Natural killer cell (primary cell): ENCODE data around the gene PCIF1. TPM values are rescaled to one million over a fixed set of nuclear protein-coding genes. Genes with fewer than 3 reads are reported as not detected.

Experiments used
- ATAC-seq, 3 donors: fragments of 150-1000 bp in 2 of 3; fragments of 200-7000 bp in 1 of 3; cut with Tn5 transposase; 1 replicate in 1 of 3; 2 replicates in 2 of 3; pipeline ENCODE4 v1.10.0; 2021; ENCODE audit warnings: mild to moderate bottlenecking in 2 of 3, moderate library complexity in 2 of 3
- DNase-seq, 2 donors: peaks; one replicate each; pipeline versions ENCODE4 v3.0.0 to v3.0.0-alpha.2; 2013 to 2021; ENCODE audit warnings: mixed read lengths in 1 of 2
- H3K27ac ChIP-seq: one replicate; pipeline ENCODE4 v1.5.1; 2013; ENCODE audit warnings: mild to moderate bottlenecking, low read length
- H3K27me3 ChIP-seq: one replicate; pipeline ENCODE4 v1.6.1; 2013; ENCODE audit warnings: low read length; ENCODE audit not compliant: control insufficient read depth, insufficient read depth
- H3K36me3 ChIP-seq: one replicate; pipeline ENCODE4 v1.6.1; 2013; ENCODE audit warnings: low read length; ENCODE audit not compliant: control insufficient read depth, insufficient read depth
- H3K4me1 ChIP-seq: one replicate; pipeline ENCODE4 v1.6.1; 2013; ENCODE audit warnings: low read length; ENCODE audit not compliant: control insufficient read depth, insufficient read depth
- H3K4me3 ChIP-seq: one replicate; pipeline ENCODE4 v1.5.1; 2013; ENCODE audit warnings: low read length
- H3K9me3 ChIP-seq: one replicate; pipeline ENCODE4 v1.6.1; 2013; ENCODE audit warnings: low read length; ENCODE audit not compliant: control insufficient read depth, insufficient read depth
- H3K27ac Mint-ChIP-seq, 2 donors: one replicate each; pipeline ENCODE4 v1.8.0; 2022; ENCODE audit warnings: mild to moderate bottlenecking in 2 of 2, mixed read lengths in 2 of 2, moderate library complexity in 1 of 2
- H3K27me3 Mint-ChIP-seq, 2 donors: one replicate each; pipeline ENCODE4 v1.8.0; 2022; ENCODE audit warnings: low read depth in 2 of 2, mixed read lengths in 2 of 2
- H3K36me3 Mint-ChIP-seq: one replicate; pipeline ENCODE4 v1.8.0; 2022; ENCODE audit warnings: mixed read lengths
- H3K4me1 Mint-ChIP-seq, 2 donors: one replicate each; pipeline ENCODE4 v1.8.0; 2022; ENCODE audit warnings: mixed read lengths in 2 of 2
- H3K4me3 Mint-ChIP-seq: one replicate; pipeline ENCODE4 v1.8.0; 2022; ENCODE audit warnings: mild to moderate bottlenecking, moderate library complexity, mixed read lengths
- H3K9me3 Mint-ChIP-seq, 2 donors: one replicate each; pipeline ENCODE4 v1.8.0; 2022; ENCODE audit warnings: mixed read lengths in 2 of 2
- CTCF ChIP-seq: fragments of 200-600 bp; IDR thresholded peaks from one replicate; pipeline ENCODE4 v1.8.0; 2022; ENCODE audit warnings: antibody characterized with exemption
- WGBS: methylation state at CpG from one replicate; pipeline ENCODE4 v1.1.7; 2013; ENCODE audit warnings: missing lambda C conversion rate; ENCODE audit not compliant: insufficient coverage; 5-methylcytosine and 5-hydroxymethylcytosine counted together
- intact Hi-C: fragments of 100-400 bp; cut with micrococcal nuclease; formaldehyde crosslinking; loops from one replicate; pipeline ENCODE4 v1.14.2; 2022
- total RNA-seq, 4 donors: library from RNA; stranded (reverse); fragments of 120-200 nt in 1 of 4; gene quantifications; one replicate each; pipeline versions ENCODE4 v1.2.3 to v1.2.4, GENCODE V29; 2013 to 2022

The PCIF1 gene
- total RNA-seq, 3 donors from 2014 or later (not counting 1 experiment from before 2014, with no cell fraction given), result 72.0 to 85.1 (median 73.3) TPM

- 93% methylated on average over 13 of the region's 13 CpGs for WGBS
- Mint-ChIP-seq H3K36me3 (peaks cover 9% of the 10 kb centered on the region), H3K9me3 (no peaks in the 10 kb centered on the region), H3K4me3 (no peak overlapping the region), H3K4me1 (peaks cover 29 to 32% of the 10 kb centered on the region in 2 donors), H3K27ac (peak overlapping the region; percentile 53 to 84), H3K27me3 (no peaks in the 10 kb centered on the region)
- no peak overlapping the region for H3K27ac ChIP-seq
- intact Hi-C loops, result no loop called here
- no peak for TF ChIP-seq CTCF
- no peak for DNase-seq
- peaks cover 57% of the 10 kb centered on the region for H3K36me3 ChIP-seq
- H3K4me1 ChIP-seq, result peaks cover 27% of the 10 kb centered on the region
- H3K4me3 ChIP-seq, result no peak overlapping the region
- no peaks in the 10 kb centered on the region for H3K9me3 ChIP-seq
- H3K27me3 ChIP-seq, result no peaks in the 10 kb centered on the region
- ATAC-seq, result no peak
These were observed 4.4 kb downstream of the PCIF1 start for GRCh38 chr20:45938727-45939438.

GRCh38 chr20:45940053-45940452, 5.6 kb downstream of the PCIF1 start:
- DNase-seq, result no peak
- Histone ChIP-seq H3K27me3 (no peaks in the 10 kb centered on the region), H3K4me1 (peaks cover 34% of the 10 kb centered on the region), H3K9me3 (no peaks in the 10 kb centered on the region), H3K27ac (no peak overlapping the region), H3K4me3 (no peak overlapping the region), H3K36me3 (peaks cover 69% of the 10 kb centered on the region)
- no peak for ATAC-seq
- no peak overlapping the region for H3K4me3 Mint-ChIP-seq
- H3K4me1 Mint-ChIP-seq, result peaks cover 41 to 44% of the 10 kb centered on the region in 2 donors
- no peaks in the 10 kb centered on the region for H3K9me3 Mint-ChIP-seq
- no peaks in the 10 kb centered on the region for H3K27me3 Mint-ChIP-seq
- WGBS, result 97% methylated on average over 3 of the region's 3 CpGs
- no peak for TF ChIP-seq CTCF
- peaks cover 16% of the 10 kb centered on the region for H3K36me3 Mint-ChIP-seq
- intact Hi-C loops, result no loop called here
- H3K27ac Mint-ChIP-seq, result peak overlapping the region in 1 of 2 donors; percentile 42

GRCh38 chr20:45940469-45940868, 6.0 kb downstream of the PCIF1 start:
- H3K9me3 ChIP-seq, result no peaks in the 10 kb centered on the region
- H3K36me3 ChIP-seq, result peaks cover 73% of the 10 kb centered on the region
- no peak overlapping the region for H3K4me3 ChIP-seq
- H3K9me3 Mint-ChIP-seq, result no peaks in the 10 kb centered on the region
- ATAC-seq (no peak), DNase-seq (no peak)
- no peak overlapping the region for H3K27ac Mint-ChIP-seq
- WGBS, result 96% methylated on average over 13 of the region's 13 CpGs
- H3K4me1 Mint-ChIP-seq, result peaks cover 40 to 44% of the 10 kb centered on the region in 2 donors
- H3K4me1 ChIP-seq, result peaks cover 38% of the 10 kb centered on the region
- no peaks in the 10 kb centered on the region for H3K27me3 ChIP-seq
- TF ChIP-seq CTCF, result no peak
- peaks cover 16% of the 10 kb centered on the region for H3K36me3 Mint-ChIP-seq
- H3K27me3 Mint-ChIP-seq, result no peaks in the 10 kb centered on the region
- H3K4me3 Mint-ChIP-seq, result no peak overlapping the region
- no peak overlapping the region for H3K27ac ChIP-seq
- intact Hi-C loops, result no loop called here
